Measurements from ENCODE around the gene NRCAM.
A peak's percentile ranks its signal among the peaks of the same experiment; 100 is the strongest.
"Not testable (repeated sequence)": the region's sequence is repeated elsewhere in the genome, so short reads cannot be mapped to it uniquely, and the experiment has no call there.

NRCAM gene

GRCh38 chr7:108455998-108456677 lies at the start of gene NRCAM:
Gene NRCAM (minus strand): TSS chr7:108456436. CDS start chr7:108240064, 216,372 bp downstream.
- peak; percentile 13 for DNase-seq

GRCh38 chr7:108504576-108504975 lies 48.3 kb upstream of the NRCAM start:
- DNase-seq, result not testable (repeated sequence)

- DNase-seq, result peak; percentile 65
Measured at GRCh38 chr7:108503112-108504026, 47.1 kb upstream of the NRCAM start.

GRCh38 chr7:108499566-108499965 lies 43.3 kb upstream of the NRCAM start:
- peak; percentile 12 for DNase-seq

GRCh38 chr7:108498481-108498880 lies 42.2 kb upstream of the NRCAM start:
- DNase-seq, result no peak

- peak; percentile 60 for DNase-seq
Measured at GRCh38 chr7:108497082-108497725, 41.0 kb upstream of the NRCAM start.

GRCh38 chr7:108492742-108493141 lies 36.5 kb upstream of the NRCAM start:
- DNase-seq, result no peak

- no peak for DNase-seq
Measured at GRCh38 chr7:108488768-108489538, 32.7 kb upstream of the NRCAM start.

GRCh38 chr7:108487646-108488045 lies 31.4 kb upstream of the NRCAM start:
- no peak for DNase-seq

GRCh38 chr7:108486291-108486966 lies 30.2 kb upstream of the NRCAM start:
- DNase-seq, result no peak

- DNase-seq, result no peak
Measured at GRCh38 chr7:108484137-108484536, 27.9 kb upstream of the NRCAM start.

GRCh38 chr7:108480311-108480710 lies 24.1 kb upstream of the NRCAM start:
- DNase-seq, result no peak

GRCh38 chr7:108479751-108480150 lies 23.5 kb upstream of the NRCAM start:
- no peak for DNase-seq

GRCh38 chr7:108479118-108479517 lies 22.9 kb upstream of the NRCAM start:
- no peak for DNase-seq

GRCh38 chr7:108468246-108468645 lies 12.0 kb upstream of the NRCAM start:
- no peak for DNase-seq

- no peak for DNase-seq
Measured at GRCh38 chr7:108467391-108467790, 11.2 kb upstream of the NRCAM start.

GRCh38 chr7:108466322-108466721 lies 10.1 kb upstream of the NRCAM start:
- not testable (repeated sequence) for DNase-seq

- no peak for DNase-seq
Measured at GRCh38 chr7:108464743-108465142, 8.5 kb upstream of the NRCAM start.

- no peak for DNase-seq
Measured at GRCh38 chr7:108463613-108464012, 7.4 kb upstream of the NRCAM start.

GRCh38 chr7:108461840-108462239 lies 5.6 kb upstream of the NRCAM start:
- DNase-seq, result no peak

- DNase-seq, result no peak
Measured at GRCh38 chr7:108460964-108461363, 4.7 kb upstream of the NRCAM start.

GRCh38 chr7:108459922-108460551 lies 3.8 kb upstream of the NRCAM start:
- peak; percentile 13 for DNase-seq

All from inflammatory macrophage treated with lipopolysaccharide for 4 hours (primary cell).